Measurements from ENCODE around the gene EXOC4.

The EXOC4 gene

GRCh38 chr7:133372337-133372736 lies 119.5 kb downstream of the EXOC4 start:
- H3K36me3 ChIP-seq (ENCODE audit: control insufficient read depth, low read length) = peaks cover 12% of the 10 kb centered on the region; the same call in 1 of the 2 replicates
- H3F3A ChIP-seq (ENCODE audit: control insufficient read depth, insufficient read depth) = no peaks in the 10 kb centered on the region
- H3K4me2 ChIP-seq (ENCODE audit: low read length) = no peak overlapping the region
- H3K79me2 ChIP-seq (ENCODE audit: control insufficient read depth, low read length) = no peaks in the 10 kb centered on the region
- TF ChIP-seq, protein P1, sequence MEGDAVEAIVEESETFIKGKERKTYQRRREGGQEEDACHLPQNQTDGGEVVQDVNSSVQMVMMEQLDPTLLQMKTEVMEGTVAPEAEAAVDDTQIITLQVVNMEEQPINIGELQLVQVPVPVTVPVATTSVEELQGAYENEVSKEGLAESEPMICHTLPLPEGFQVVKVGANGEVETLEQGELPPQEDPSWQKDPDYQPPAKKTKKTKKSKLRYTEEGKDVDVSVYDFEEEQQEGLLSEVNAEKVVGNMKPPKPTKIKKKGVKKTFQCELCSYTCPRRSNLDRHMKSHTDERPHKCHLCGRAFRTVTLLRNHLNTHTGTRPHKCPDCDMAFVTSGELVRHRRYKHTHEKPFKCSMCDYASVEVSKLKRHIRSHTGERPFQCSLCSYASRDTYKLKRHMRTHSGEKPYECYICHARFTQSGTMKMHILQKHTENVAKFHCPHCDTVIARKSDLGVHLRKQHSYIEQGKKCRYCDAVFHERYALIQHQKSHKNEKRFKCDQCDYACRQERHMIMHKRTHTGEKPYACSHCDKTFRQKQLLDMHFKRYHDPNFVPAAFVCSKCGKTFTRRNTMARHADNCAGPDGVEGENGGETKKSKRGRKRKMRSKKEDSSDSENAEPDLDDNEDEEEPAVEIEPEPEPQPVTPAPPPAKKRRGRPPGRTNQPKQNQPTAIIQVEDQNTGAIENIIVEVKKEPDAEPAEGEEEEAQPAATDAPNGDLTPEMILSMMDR (IDR thresholded peaks at IDR 0.05; ENCODE audit: low read depth, low read length, poor library complexity, severe bottlenecking) = no peak
- no peak for TF ChIP-seq EZH2phosphoT487 (IDR thresholded peaks at IDR 0.05; ENCODE audit: borderline replicate concordance, low read length)
- H3K4me3 ChIP-seq (ENCODE audit: low read length) = no peak overlapping the region
- no peaks in the 10 kb centered on the region for H3K9me3 ChIP-seq (ENCODE audit: control insufficient read depth, insufficient read depth, low read length)
- no peak overlapping the region for H3K27ac ChIP-seq (ENCODE audit: low read depth, low read length)
- no peaks in the 10 kb centered on the region for H4K20me1 ChIP-seq (ENCODE audit: control insufficient read depth, insufficient read depth, low read depth, low read length)
- H3K4me1 ChIP-seq (ENCODE audit: control insufficient read depth, low read length) = no peaks in the 10 kb centered on the region
- H3K9me2 ChIP-seq (replicated peaks; ENCODE audit: control insufficient read depth, low read length) = no peaks in the 10 kb centered on the region; the same call in 1 of the 2 replicates
- H3K27me3 ChIP-seq (ENCODE audit: control insufficient read depth, low read length) = no peaks in the 10 kb centered on the region

DNA sequence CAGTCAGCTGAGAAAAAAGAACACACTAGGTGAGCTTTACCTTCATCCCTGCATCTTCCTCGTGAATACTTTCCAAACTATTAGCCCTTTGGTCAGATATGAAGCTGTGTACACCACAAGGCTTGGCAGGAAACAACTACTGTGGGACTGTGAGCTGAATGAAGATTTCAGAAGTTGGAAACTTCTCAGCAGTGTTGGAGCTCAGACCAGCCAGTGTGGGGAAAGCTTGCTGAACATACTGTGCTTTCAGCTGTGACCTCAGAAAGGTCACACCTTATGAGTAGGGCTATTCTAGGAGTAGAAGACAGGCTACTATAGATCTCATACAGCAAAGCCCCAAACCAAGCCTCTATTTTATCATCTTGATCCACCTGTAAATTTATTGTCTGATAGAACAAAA lies 123.6 kb downstream of the EXOC4 start:
- H3K27ac ChIP-seq (ENCODE audit: low read depth, low read length) = no peak overlapping the region
- TF ChIP-seq, protein P1 (IDR thresholded peaks at IDR 0.05; ENCODE audit: low read depth, low read length, poor library complexity, severe bottlenecking) = no peak
- no peak for TF ChIP-seq EZH2phosphoT487 (IDR thresholded peaks at IDR 0.05; ENCODE audit: borderline replicate concordance, low read length)
- no peaks in the 10 kb centered on the region for H3F3A ChIP-seq (ENCODE audit: control insufficient read depth, insufficient read depth)
- no peak overlapping the region for H3K4me2 ChIP-seq (ENCODE audit: low read length)
- no peaks in the 10 kb centered on the region for H3K9me3 ChIP-seq (ENCODE audit: control insufficient read depth, insufficient read depth, low read length)
- H3K27me3 ChIP-seq (ENCODE audit: control insufficient read depth, low read length) = no peaks in the 10 kb centered on the region
- H3K4me1 ChIP-seq (ENCODE audit: control insufficient read depth, low read length) = no peaks in the 10 kb centered on the region
- H3K79me2 ChIP-seq (ENCODE audit: control insufficient read depth, low read length) = no peaks in the 10 kb centered on the region
- H4K20me1 ChIP-seq (ENCODE audit: control insufficient read depth, insufficient read depth, low read depth, low read length) = no peaks in the 10 kb centered on the region
- no peaks in the 10 kb centered on the region; the same call in none of the 2 replicates for H3K9me2 ChIP-seq (replicated peaks; ENCODE audit: control insufficient read depth, low read length)
- H3K4me3 ChIP-seq (ENCODE audit: low read length) = no peak overlapping the region
- peaks cover 12% of the 10 kb centered on the region; the same call in 1 of the 2 replicates for H3K36me3 ChIP-seq (ENCODE audit: control insufficient read depth, low read length)

GRCh38 chr7:133381965-133382364 lies 129.1 kb downstream of the EXOC4 start:
- Histone ChIP-seq H3K4me1 (ENCODE audit: control insufficient read depth, low read length) (no peaks in the 10 kb centered on the region), H3K36me3 (ENCODE audit: control insufficient read depth, low read length) (no peaks in the 10 kb centered on the region), H3K9me3 (ENCODE audit: control insufficient read depth, insufficient read depth, low read length) (no peaks in the 10 kb centered on the region), H3K4me3 (ENCODE audit: low read length) (no peak overlapping the region), H3K27ac (ENCODE audit: low read depth, low read length) (no peak overlapping the region), H3F3A (ENCODE audit: control insufficient read depth, insufficient read depth) (no peaks in the 10 kb centered on the region), H4K20me1 (ENCODE audit: control insufficient read depth, insufficient read depth, low read depth, low read length) (no peaks in the 10 kb centered on the region), H3K9me2 (replicated peaks; ENCODE audit: control insufficient read depth, low read length) (no peaks in the 10 kb centered on the region; the same call in 1 of the 2 replicates), H3K79me2 (ENCODE audit: control insufficient read depth, low read length) (no peaks in the 10 kb centered on the region), H3K4me2 (ENCODE audit: low read length) (no peak overlapping the region), H3K27me3 (ENCODE audit: control insufficient read depth, low read length) (no peaks in the 10 kb centered on the region)
- TF ChIP-seq EZH2phosphoT487 (IDR thresholded peaks at IDR 0.05; ENCODE audit: borderline replicate concordance, low read length) = no peak
- TF ChIP-seq, protein P1 (IDR thresholded peaks at IDR 0.05; ENCODE audit: low read depth, low read length, poor library complexity, severe bottlenecking) = no peak

Data from DOHH2 (cell line).